Stromal cell of bone marrow (primary cell): ENCODE measurements around the gene AP1S1.
"Not testable (repeated sequence)": the region's sequence is repeated elsewhere in the genome, so short reads cannot be mapped to it uniquely, and the experiment has no call there.

ENCODE experiments used
- DNase-seq: peaks from one replicate; pipeline ENCODE4 v3.0.0-alpha.2; 2012; ENCODE audit warnings: low read depth

AP1S1 gene

GRCh38 chr7:101153969-101154692 is at the start of gene AP1S1:
AP1S1 (plus strand) TSS chr7:101154476; CDS start chr7:101154515, 39 bp downstream.
- DNase-seq = peak; percentile 83

GRCh38 chr7:101104799-101105198 is 49.5 kb upstream of the AP1S1 start:
- no peak for DNase-seq

DNA sequence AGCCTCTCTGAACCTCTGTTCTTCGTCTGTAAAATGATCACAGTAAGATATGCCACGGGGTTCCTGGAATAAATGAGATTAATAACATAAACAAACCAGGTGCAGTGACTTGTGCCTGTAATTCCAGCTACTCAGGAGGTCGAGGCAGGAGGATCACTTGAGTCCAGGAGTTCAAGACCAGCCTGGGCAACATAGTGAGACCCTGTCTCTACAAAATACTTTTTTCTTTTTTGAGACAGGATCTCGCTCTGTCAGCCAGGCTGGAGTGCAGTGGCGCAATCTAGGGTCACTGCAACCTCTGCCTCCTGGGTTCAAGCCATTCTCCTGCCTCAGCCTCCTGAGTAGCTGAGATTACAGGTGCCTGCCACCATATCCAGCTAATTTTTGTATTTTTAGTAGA is 49.0 kb upstream of the AP1S1 start:
- not testable (repeated sequence) for DNase-seq

DNA sequence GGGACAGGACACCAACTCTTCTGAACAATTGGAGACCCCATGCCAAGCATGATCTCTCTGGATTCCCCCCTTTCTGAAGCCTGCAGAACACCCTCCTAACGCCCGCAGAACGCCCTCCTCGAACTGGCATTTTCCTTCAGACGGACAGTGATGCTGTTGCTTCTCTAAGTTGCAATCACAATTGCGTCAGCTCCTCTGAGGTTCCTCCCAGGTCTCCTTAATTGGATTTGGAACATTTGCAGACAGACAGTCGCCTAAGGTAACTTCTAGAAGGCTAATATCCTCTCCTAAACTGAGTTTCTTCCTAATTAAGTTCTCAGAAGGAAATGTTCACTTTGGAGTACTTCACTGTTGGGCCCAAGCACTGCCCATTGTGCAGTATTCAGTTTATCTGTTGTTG is 47.9 kb upstream of the AP1S1 start:
- DNase-seq = no peak

- no peak for DNase-seq
These were observed 45.9 kb upstream of the AP1S1 start for GRCh38 chr7:101108330-101108857.

GRCh38 chr7:101108961-101109360 is 45.3 kb upstream of the AP1S1 start:
- no peak for DNase-seq

DNA sequence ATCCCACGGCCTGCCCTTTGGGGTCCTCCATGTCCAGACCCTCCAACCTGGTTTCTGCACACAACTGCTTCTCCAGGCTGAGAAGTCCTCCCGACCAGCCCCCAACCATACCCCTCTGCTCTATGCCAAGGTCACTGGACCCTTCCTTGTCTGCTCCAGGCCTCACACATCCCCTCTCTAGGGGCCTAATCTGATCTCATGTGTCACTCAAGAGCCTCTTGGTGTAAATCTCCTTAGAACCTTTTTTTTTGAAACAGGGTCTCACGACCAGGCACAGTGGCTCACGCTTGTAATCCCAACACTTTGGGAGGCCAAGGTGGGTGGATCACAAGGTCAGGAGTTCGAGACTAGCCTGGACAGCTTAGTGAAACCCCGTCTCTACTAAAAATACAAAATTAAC is 44.9 kb upstream of the AP1S1 start:
- DNase-seq = no peak

DNA sequence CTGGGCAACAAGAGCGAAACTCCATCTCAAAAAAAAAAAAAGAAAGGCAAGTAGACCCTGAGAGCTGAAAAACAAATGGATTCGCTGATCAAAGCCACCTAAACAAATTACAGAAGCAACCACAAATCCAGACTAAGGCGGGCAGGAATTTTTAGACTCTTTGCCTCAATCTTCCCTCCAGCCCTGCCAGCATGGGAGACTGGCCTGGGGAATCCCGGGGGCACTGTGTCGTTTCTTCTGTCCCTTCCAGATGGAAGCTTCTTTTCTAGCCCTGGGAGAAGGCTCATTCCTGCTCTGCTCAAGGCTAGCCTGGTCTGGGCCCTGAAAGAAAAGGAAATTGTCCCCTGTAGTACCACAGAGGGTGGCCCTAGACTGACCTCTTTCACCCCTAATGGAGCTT is 43.0 kb upstream of the AP1S1 start:
- DNase-seq = no peak

- no peak for DNase-seq
These were observed 42.0 kb upstream of the AP1S1 start for GRCh38 chr7:101112233-101112632.

- DNase-seq = not testable (repeated sequence)
These were observed 41.1 kb upstream of the AP1S1 start for GRCh38 chr7:101113140-101113539.

DNA sequence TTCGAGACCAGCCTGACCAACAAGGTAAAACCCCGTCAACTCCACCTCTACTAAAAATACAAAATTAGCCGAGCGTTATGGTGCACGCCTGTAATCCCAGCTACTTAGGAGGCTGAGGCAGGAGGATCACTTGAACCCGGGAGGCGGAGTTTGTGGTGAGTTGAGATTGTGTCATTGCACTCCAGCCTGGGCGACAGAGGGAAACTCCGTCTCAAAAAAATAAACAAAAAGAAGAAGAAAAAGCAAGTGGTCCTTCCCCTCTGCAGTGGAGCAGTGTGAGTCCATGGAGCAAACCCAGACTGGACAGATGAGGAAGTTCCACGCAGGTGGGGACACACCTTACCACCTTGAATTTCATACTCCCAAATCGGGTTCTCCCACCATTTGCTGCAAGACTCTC is 40.4 kb upstream of the AP1S1 start:
- DNase-seq = no peak

DNA sequence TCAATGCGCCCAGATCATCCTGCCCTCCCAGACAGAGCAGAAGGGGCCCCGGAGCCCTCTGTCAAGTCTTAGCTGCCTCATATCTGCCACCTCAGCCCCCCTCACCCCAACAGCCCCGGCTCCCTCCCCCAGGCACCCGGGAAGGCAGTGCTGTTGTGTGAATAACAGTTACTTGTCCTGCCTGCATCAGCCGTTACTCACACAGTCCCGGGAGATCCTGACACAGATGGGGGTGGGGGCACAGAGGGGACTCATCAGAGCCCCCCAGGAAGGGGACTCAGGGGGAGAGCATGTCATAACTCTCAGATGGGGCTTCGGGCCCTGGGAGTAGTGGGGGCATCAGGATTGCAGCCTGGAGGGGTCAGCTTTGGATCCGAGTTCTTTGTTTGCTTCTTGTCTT is 39.8 kb upstream of the AP1S1 start:
- DNase-seq = no peak

GRCh38 chr7:101115215-101115614 is 39.1 kb upstream of the AP1S1 start:
- no peak for DNase-seq

DNA sequence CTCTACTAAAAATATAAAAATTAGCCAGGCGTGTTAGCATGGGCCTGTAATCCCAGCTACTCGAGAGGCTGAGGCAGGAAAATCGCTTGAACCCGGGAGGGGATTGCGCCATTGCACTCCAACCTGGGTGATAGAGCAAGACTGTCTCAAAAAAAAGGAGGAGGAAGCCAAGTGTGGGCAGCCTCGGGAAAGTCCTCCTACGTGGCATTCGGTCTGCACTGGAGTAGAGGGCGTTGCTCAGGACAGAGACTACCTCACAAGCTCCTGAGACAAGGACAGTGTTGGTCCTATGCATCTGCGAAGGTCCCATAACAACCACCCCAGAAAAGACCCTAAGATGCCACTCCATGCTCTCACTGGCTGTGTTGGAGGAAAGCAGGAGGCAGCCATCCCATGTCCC is 37.4 kb upstream of the AP1S1 start:
- no peak for DNase-seq

DNA sequence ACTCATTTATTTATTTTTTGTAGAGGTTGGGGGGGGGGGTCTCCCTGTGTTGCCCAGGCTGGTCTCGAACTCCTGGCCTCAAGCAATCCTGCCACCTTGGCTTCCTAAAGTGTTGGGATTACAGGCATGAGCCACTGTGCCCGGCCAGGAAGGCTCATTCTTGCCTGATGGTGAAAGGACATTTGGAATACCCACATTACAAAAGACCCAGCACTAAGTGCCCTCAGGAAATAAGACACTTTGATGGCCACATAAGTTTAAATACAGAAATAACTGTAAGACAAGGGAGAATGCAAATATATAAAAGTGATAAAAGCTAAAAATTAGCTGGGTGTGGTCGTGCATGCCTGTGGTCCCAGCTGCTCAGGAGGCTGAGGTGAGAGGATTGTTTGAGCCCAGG is 35.4 kb upstream of the AP1S1 start:
- DNase-seq = no peak

DNA sequence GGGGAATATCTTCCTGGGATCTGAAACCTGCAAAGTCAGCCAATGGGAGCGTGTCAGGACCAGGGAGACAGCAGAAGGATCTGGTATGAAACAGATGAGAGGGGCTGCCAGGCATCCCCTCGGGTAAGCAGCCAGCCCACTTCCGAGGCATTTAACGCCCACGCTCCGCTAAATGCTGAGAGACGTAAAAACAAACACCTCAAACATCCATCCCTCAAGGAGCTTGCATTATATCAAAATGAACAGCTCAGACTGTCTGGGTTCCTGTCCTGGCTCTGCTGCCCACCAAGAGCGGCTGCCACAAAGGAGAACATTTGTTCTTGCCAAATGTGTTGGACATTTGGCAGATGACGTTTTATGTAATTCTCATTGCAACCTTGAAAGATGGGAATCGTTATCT is 34.4 kb upstream of the AP1S1 start:
- no peak for DNase-seq

DNA sequence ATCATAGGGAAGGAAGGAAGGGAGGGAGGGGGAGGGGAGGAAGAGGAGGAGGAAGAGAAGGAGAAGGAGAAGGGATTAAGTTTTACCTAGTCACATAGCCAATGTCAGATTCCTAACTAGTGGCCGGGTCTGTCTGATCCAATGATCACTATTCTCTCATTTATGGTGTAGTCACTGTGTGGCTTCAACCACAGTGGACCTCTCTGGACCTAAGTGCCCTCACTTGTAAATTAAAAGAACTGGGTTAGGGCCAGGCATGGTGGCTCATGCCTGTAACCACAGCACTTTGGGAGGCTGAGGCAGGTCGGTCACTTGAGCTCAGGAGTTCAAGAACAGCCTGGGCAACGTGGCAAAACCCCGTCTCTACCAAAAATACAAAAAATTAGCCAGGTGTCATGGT is 34.0 kb upstream of the AP1S1 start:
- no peak for DNase-seq

GRCh38 chr7:101121631-101121990 is 32.7 kb upstream of the AP1S1 start:
- not testable (repeated sequence) for DNase-seq

GRCh38 chr7:101121991-101122932 is 32.0 kb upstream of the AP1S1 start:
- peak; percentile 100 for DNase-seq

DNA sequence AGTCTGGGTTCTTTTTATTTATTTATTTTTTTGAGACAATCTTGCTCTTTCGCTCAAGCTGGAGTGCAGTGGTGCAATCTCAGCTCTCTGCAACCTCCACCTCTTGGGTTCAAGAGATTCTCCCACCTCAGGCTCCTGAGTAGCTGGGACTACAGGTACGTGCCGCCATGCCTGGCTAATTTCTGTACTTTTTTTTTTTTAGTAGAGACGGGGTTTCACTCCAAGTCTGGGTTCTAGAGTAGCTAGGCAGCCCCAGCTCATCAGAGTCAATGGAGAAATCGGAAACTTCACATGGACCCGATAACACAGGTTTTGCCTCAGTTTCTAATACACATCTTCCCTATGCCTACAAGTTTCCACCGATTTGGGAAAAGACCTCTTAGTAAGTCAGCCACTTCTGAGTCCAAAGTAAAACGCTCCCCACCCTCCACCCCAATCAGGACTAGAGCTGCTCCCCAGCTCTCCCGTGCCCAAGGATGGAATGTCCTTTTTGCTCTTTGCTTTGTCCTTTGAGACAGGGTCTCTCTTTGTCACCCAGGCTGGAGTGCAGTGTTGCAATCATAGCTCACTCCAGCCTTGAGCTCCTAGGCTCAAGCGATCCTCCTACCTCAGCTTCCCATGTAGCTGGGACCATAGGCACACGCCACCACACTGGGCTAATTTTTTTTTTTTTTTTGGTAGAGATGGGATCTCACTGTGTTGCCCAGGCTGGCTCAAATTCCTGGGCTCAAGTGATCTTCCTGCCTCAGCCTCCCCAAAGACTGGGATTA is 31.2 kb upstream of the AP1S1 start:
- DNase-seq = no peak

GRCh38 chr7:101123703-101124068 is 30.6 kb upstream of the AP1S1 start:
- no peak for DNase-seq

GRCh38 chr7:101124376-101125056 is 29.8 kb upstream of the AP1S1 start:
- DNase-seq = peak; percentile 88
